ENCODE measurements around the gene MADCAM1. TPM values are rescaled to one million over a fixed set of nuclear protein-coding genes. Genes with fewer than 3 reads are reported as not detected.

MADCAM1 gene
- total and polyA plus RNA-seq, 7 experiments from 2014 or later: 0.12 to 1.8 (median 0.61) TPM; not detected in 2

DNA sequence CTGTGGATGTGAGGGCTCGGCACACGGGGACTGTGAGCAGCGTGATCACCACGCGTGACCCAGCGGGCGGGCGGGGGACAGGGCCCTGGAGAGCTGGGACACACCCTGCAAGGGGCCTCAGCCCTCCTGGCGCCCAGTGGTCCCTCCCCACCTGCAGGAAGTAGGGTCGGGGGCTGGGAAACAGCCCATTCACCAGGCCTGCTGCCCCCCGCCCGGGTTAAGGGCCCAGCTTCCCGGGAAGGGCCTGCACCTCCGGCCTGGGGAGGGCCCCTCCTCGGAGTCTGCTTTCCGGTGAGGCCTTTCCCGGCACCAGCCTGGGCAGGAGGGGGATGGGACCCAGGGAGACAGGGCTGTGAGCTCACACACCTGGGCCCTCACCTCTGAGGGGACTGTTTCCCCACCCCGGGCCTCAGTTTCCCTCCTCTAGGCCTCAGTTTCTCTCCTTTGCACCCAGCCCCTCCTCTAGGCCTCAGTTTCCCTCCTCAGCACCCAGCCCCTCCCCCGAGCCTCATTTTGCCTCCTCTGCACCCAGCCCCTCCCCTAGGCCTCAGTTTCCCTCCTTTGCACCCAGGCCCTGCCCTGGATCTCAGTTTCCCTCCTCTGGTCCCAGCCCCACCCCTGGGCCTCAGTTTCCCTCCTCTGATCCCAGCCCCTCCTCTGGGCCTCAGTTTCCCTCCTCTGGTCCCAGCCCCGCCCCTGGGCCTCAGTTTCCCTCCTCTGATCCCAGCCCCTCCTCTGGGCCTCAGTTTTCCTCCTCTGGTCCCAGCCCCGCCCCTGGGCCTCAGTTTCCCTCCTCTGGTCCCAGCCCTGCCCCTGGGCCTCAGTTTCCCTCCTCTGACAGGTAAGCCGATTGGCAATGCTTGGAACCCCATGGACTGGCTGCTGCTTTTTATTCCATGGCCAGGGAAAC is 1.9 kb upstream of the MADCAM1 start:
- no peaks in the 10 kb centered on the region for H3K36me3 ChIP-seq (ENCODE audit: control insufficient read depth in 2 of 3, insufficient read depth in 3 of 3, low read length in 3 of 3)
- peaks cover 0 to 10% (median 0%) of the 10 kb centered on the region in 5 donors for H3K36me3 Mint-ChIP-seq
- peaks cover 0 to 4% of the 10 kb centered on the region in 2 donors for H3K27me3 ChIP-seq (ENCODE audit: control insufficient read depth in 2 of 2, insufficient read depth in 2 of 2, low read length in 2 of 2)
- H3K9me3 ChIP-seq (ENCODE audit: control insufficient read depth in 2 of 3, low read length in 3 of 3): no peaks in the 10 kb centered on the region
- H3K4me3 ChIP-seq (ENCODE audit: low read length): no peak overlapping the region
- H3K27ac Mint-ChIP-seq: no peak overlapping the region
- intact Hi-C loops (cut with micrococcal nuclease): loop anchor here in 1 of 2 donors (1.0 kb wide), 1 partner anchor 12 kb away; no protein-coding TSS in a partner anchor
- DNase-seq (peak in 1 of 9 donors; percentile 17), ATAC-seq (no peak)
- peaks cover 4 to 18% (median 10%) of the 10 kb centered on the region in 7 donors for H3K4me1 Mint-ChIP-seq
- H3K27ac ChIP-seq (ENCODE audit: low read depth, low read length): no peak overlapping the region
- H3K27me3 Mint-ChIP-seq: peaks cover 5 to 20% (median 6%) of the 10 kb centered on the region in 5 donors
- peaks cover 0 to 11% of the 10 kb centered on the region in 2 donors for H3K4me1 ChIP-seq (ENCODE audit: control insufficient read depth in 2 of 2, insufficient read depth in 2 of 2, low read length in 2 of 2)
- POLR2A ChIA-PET: interaction anchor here (0.7 to 0.9 kb wide), 2 partner anchors 9 to 17 kb away, joined by 3 to 6 read pairs; no protein-coding TSS in a partner anchor
- no peaks in the 10 kb centered on the region for H3K9me3 Mint-ChIP-seq
- CTCF ChIA-PET: interaction anchor here (0.7 kb wide), 1 partner anchor 12 kb away, joined by 4 read pairs; no protein-coding TSS in a partner anchor
- H3K4me3 Mint-ChIP-seq: peak overlapping the region in 1 of 10 donors; percentile 67

DNA sequence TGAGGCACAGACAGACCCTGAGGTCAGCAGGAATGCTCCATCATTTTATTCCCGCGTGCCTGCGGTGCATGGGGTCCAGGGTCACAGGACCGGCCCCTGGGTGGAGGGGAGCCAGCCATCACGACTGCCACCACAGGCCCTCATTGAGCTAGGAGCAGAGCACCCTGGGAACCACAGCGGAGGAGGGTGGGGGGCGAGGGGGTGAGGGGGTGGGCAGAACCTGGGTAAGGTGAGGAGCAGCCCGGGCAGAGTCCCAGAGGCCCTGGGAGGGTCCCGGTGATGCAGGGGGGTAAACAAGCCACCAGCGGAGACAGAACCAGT is 1.2 kb upstream of the MADCAM1 start:
- H3K9me3 Mint-ChIP-seq: no peaks in the 10 kb centered on the region
- peaks cover 0 to 10% (median 0%) of the 10 kb centered on the region in 5 donors for H3K36me3 Mint-ChIP-seq
- DNase-seq (peak in 1 of 9 donors; percentile 9), ATAC-seq (no peak)
- no peaks in the 10 kb centered on the region for H3K36me3 ChIP-seq (ENCODE audit: control insufficient read depth in 2 of 3, insufficient read depth in 3 of 3, low read length in 3 of 3)
- ChIA-PET CTCF (interaction anchor here (1.7 kb wide), 1 partner anchor 11 kb away, joined by 8 read pairs; no protein-coding TSS in a partner anchor), POLR2A (interaction anchor here (0.9 to 1.8 kb wide), 3 partner anchors 9 to 16 kb away, joined by 5 to 8 read pairs (median 6); no protein-coding TSS in a partner anchor)
- no peak overlapping the region for H3K4me3 Mint-ChIP-seq
- peaks cover 0 to 6% of the 10 kb centered on the region in 2 donors for H3K27me3 ChIP-seq (ENCODE audit: control insufficient read depth in 2 of 2, insufficient read depth in 2 of 2, low read length in 2 of 2)
- intact Hi-C loops (cut with micrococcal nuclease): loop anchor here in 1 of 2 donors (1.0 kb wide), 1 partner anchor 11 kb away; no protein-coding TSS in a partner anchor
- no peak overlapping the region for H3K4me3 ChIP-seq (ENCODE audit: low read length)
- peaks cover 3 to 14% (median 9%) of the 10 kb centered on the region in 7 donors for H3K4me1 Mint-ChIP-seq
- peaks cover 0 to 8% of the 10 kb centered on the region in 2 donors for H3K4me1 ChIP-seq (ENCODE audit: control insufficient read depth in 2 of 2, insufficient read depth in 2 of 2, low read length in 2 of 2)
- H3K27ac Mint-ChIP-seq: no peak overlapping the region
- H3K27me3 Mint-ChIP-seq: peaks cover 6 to 23% (median 8%) of the 10 kb centered on the region in 5 donors
- H3K9me3 ChIP-seq (ENCODE audit: control insufficient read depth in 2 of 3, low read length in 3 of 3): no peaks in the 10 kb centered on the region
- H3K27ac ChIP-seq (ENCODE audit: low read depth, low read length): no peak overlapping the region

DNA sequence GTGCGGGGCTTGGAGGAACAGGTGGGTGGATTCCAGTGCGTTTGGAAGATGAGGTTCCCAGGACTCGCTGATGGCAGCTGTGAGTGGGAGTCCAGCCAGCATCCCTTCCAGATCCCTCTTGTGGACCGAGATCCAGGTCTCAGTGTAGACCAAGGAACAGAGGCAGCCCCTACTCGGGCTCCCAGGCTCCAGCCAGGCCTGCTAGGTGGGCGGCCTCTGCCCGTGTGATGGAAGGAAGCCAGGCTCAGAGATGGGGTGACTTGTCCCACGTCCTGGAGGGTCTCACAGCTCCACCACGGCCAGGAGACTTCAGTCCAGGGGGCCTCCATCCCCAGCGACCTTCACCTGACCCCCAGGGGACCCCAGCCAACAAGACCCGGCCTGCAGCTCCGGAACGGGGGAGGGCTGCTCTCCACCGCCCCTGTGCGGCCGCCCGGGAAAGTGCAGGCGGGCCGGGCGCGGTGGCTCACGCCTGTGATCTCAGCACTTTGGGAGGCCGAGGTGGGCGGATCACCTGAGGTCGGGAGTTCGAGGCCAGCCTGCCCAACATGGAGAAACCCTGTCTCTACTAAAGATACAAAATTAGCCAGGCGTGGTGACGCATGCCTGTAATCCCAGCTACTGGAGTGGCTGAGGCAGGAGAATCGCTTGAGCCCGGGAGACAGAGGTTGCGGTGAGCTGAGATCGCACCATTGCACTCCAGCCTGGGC is 729 bp upstream of the MADCAM1 start:
- peak in 7 of 9 donors; percentile 21 to 64 (median 47) for DNase-seq
- ChIA-PET CTCF (interaction anchor here (1.7 kb wide), 1 partner anchor 11 kb away, joined by 8 read pairs; no protein-coding TSS in a partner anchor), POLR2A (interaction anchor here (0.9 to 1.8 kb wide), 3 partner anchors 9 to 16 kb away, joined by 5 to 8 read pairs (median 6); no protein-coding TSS in a partner anchor)
- Histone ChIP-seq H3K27ac (ENCODE audit: low read depth, low read length) (no peak overlapping the region), H3K27me3 (ENCODE audit: control insufficient read depth in 2 of 2, insufficient read depth in 2 of 2, low read length in 2 of 2) (peaks cover 0 to 6% of the 10 kb centered on the region in 2 donors), H3K9me3 (ENCODE audit: control insufficient read depth in 2 of 3, low read length in 3 of 3) (no peaks in the 10 kb centered on the region), H3K36me3 (ENCODE audit: control insufficient read depth in 2 of 3, insufficient read depth in 3 of 3, low read length in 3 of 3) (no peaks in the 10 kb centered on the region), H3K4me1 (ENCODE audit: control insufficient read depth in 2 of 2, insufficient read depth in 2 of 2, low read length in 2 of 2) (peaks cover 0 to 8% of the 10 kb centered on the region in 2 donors), H3K4me3 (ENCODE audit: low read length) (no peak overlapping the region)
- Mint-ChIP-seq H3K36me3 (peaks cover 0 to 10% (median 0%) of the 10 kb centered on the region in 5 donors), H3K27me3 (peaks cover 6 to 23% (median 8%) of the 10 kb centered on the region in 5 donors), H3K9me3 (no peaks in the 10 kb centered on the region), H3K4me3 (peak overlapping the region in 1 of 10 donors; percentile 59), H3K27ac (no peak overlapping the region), H3K4me1 (peaks cover 3 to 13% (median 9%) of the 10 kb centered on the region in 7 donors)
- intact Hi-C loops (cut with micrococcal nuclease): loop anchor here in 1 of 2 donors (1.0 kb wide), 1 partner anchor 11 kb away; no protein-coding TSS in a partner anchor
- peak; percentile 72 for ATAC-seq

DNA sequence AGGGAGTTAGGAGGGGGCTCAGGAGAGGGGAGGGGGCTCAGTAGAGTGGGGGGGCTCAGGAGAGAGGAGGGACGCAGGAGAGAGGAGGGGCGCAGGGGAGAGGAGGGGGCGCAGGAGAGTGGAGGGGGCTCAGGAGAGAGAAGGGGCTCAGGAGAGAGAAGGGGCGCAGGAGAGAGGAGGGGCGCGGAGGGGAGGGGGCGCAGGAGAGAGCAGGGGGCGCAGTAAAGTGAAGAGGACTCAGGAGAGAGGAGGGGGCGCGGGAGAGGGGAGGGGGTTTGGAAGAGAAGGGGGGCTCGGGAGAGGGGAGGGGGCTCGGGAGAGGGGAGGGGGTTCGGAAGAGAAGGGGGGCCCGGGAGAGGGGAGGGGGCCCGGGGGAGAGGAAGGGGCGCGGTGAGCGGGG is 700 bp downstream of the MADCAM1 start:
- ChIA-PET CTCF (no interaction called here), POLR2A (no interaction called here)
- intact Hi-C loops (cut with micrococcal nuclease): no loop called here
- Mint-ChIP-seq H3K27ac (no peak overlapping the region), H3K4me1 (peaks cover 3 to 13% (median 9%) of the 10 kb centered on the region in 7 donors), H3K9me3 (no peaks in the 10 kb centered on the region), H3K27me3 (peaks cover 6 to 23% (median 8%) of the 10 kb centered on the region in 5 donors), H3K36me3 (peaks cover 0 to 10% (median 0%) of the 10 kb centered on the region in 5 donors), H3K4me3 (peak overlapping the region in 1 of 10 donors; percentile 62)
- Histone ChIP-seq H3K4me1 (ENCODE audit: control insufficient read depth in 2 of 2, insufficient read depth in 2 of 2, low read length in 2 of 2) (peaks cover 0 to 8% of the 10 kb centered on the region in 2 donors), H3K27me3 (ENCODE audit: control insufficient read depth in 2 of 2, insufficient read depth in 2 of 2, low read length in 2 of 2) (peaks cover 0 to 6% of the 10 kb centered on the region in 2 donors), H3K27ac (ENCODE audit: low read depth, low read length) (no peak overlapping the region), H3K4me3 (ENCODE audit: low read length) (no peak overlapping the region), H3K36me3 (ENCODE audit: control insufficient read depth in 2 of 3, insufficient read depth in 3 of 3, low read length in 3 of 3) (no peaks in the 10 kb centered on the region), H3K9me3 (ENCODE audit: control insufficient read depth in 2 of 3, low read length in 3 of 3) (no peaks in the 10 kb centered on the region)
- ATAC-seq (no peak), DNase-seq (peak in 1 of 9 donors; percentile 7)

DNA sequence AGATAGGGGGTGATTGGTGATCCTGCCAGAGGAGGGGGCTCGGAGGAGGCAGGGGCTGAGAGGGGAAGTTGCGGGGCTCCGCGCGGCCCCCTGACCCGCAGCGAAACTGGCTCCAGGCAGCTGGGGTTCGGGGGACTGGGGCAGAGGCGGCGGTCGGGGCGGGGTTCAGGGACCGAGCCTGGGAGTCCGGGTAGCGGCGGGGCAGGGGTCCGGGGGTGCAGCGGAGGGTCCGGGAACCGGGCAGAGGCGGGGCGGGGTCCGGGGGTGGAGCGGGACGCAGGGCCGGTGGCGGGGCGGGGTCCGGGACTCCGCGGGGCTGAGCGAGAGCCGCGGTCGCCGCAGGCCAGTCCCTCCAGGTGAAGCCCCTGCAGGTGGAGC is 1.2 kb downstream of the MADCAM1 start:
- ATAC-seq: no peak
- intact Hi-C loops (cut with micrococcal nuclease): no loop called here
- no peak overlapping the region for H3K27ac Mint-ChIP-seq
- Histone ChIP-seq H3K36me3 (ENCODE audit: control insufficient read depth in 2 of 3, insufficient read depth in 3 of 3, low read length in 3 of 3) (no peaks in the 10 kb centered on the region), H3K27me3 (ENCODE audit: control insufficient read depth in 2 of 2, insufficient read depth in 2 of 2, low read length in 2 of 2) (peaks cover 0 to 6% of the 10 kb centered on the region in 2 donors), H3K4me3 (ENCODE audit: low read length) (no peak overlapping the region), H3K4me1 (ENCODE audit: control insufficient read depth in 2 of 2, insufficient read depth in 2 of 2, low read length in 2 of 2) (peaks cover 0 to 8% of the 10 kb centered on the region in 2 donors), H3K9me3 (ENCODE audit: control insufficient read depth in 2 of 3, low read length in 3 of 3) (no peaks in the 10 kb centered on the region), H3K27ac (ENCODE audit: low read depth, low read length) (no peak overlapping the region)
- no peak for DNase-seq
- peaks cover 4 to 13% (median 9%) of the 10 kb centered on the region in 7 donors for H3K4me1 Mint-ChIP-seq
- peaks cover 6 to 23% (median 8%) of the 10 kb centered on the region in 5 donors for H3K27me3 Mint-ChIP-seq
- H3K36me3 Mint-ChIP-seq: peaks cover 0 to 10% (median 0%) of the 10 kb centered on the region in 5 donors
- no peaks in the 10 kb centered on the region for H3K9me3 Mint-ChIP-seq
- H3K4me3 Mint-ChIP-seq: peak overlapping the region in 1 of 10 donors; percentile 62
- POLR2A ChIA-PET: interaction anchor here (1.0 to 1.2 kb wide), 2 partner anchors 9 to 14 kb away, joined by 4 to 5 read pairs; no protein-coding TSS in a partner anchor
- CTCF ChIA-PET: no interaction called here
